Measurements from ENCODE around the gene CDK5RAP1.

DNA sequence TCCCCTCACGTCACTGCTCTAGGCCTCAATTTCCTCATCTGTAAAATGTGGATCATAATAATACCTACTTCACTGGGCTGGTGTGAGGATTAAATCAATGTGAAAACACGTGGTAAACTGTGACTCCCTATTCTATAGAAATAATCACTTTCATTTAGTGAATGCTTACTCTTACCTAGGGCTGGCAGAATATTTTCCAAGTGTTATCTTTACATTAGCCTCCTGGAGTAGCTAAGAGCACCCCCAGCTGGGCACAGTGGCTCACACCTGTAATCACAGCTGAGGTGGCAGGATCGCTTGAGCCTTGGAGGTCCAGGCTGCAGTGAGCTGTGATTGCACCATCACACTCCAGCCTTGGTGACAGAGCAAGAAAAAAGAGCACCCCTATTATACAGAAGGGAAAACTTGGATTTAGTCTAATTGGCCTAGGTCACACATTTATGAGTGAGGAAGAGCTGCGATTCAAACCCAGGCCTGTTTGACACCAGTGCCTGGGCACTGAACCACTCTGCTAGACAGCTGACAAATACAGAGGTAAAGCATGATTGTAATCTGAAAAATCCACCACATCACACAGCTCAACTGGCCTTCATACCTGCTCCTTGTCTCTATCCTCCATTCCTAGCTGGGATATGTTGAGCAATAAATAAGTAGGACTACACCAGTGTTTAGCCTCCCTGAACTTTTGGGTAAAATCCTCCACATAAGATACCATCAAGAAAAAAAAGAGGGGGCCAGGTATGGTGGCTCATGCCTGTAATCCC is 43.7 kb upstream of the CDK5RAP1 start:
- TF ChIP-seq CTCF (IDR thresholded peaks at IDR 0.05) (no peak), POLR2A (IDR thresholded peaks at IDR 0.05; ENCODE audit: low read depth) (no peak), EP300 (IDR thresholded peaks at IDR 0.05) (no peak), POLR2AphosphoS5 (IDR thresholded peaks at IDR 0.05) (no peak)

All from esophagus muscularis mucosa (tissue), 4 donors.